Measurements from ENCODE around the gene DNAJB6. TPM values are rescaled to one million over a fixed set of nuclear protein-coding genes. Genes with fewer than 3 reads are reported as not detected.

DNAJB6 gene
- total RNA-seq, 1 experiment from 2014 or later, result 82.5 TPM

DNA sequence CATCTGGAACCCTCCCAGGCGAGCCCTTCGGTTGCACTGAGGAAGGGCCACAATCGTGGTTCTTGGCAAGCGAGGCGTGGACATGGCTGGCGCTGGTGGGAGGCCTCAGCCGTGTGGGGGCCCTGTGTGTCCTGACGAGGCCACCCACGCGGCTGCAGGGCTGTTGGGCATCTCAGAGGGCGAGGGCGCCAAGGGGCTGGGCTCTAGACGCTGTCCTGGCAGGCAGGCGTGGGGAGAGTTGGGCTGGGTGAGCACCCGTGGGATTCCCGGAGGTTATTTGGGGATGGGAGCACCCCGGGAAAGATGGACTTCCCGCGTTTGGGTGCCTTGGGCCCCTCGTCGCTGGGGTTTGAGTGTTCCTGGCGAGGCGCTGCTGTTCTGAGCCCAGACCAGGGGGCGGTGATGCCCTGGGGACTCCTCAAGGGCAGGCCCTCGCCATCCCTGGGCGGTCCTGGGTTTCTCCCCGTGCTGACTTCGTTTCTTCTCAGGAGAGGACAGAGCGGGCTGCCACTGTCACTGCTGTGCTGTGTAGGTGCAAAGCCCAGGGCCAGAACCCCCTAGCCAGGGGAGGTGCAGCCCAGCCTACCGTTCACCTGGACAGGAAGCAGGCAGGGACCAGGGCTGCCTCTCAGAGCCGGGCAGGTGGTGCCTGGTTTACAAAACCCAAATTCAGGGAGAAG, 87.2 kb downstream of the DNAJB6 start:
- H3K27ac ChIP-seq (ENCODE audit: low read depth, low read length), result no peak overlapping the region
- no TSS peak for BruUV-seq (replicated peaks)
- H4K20me1 ChIP-seq (ENCODE audit: insufficient read depth), result no peaks in the 10 kb centered on the region
- H3K79me2 ChIP-seq (ENCODE audit: insufficient read depth, low read length), result no peaks in the 10 kb centered on the region
- no peaks in the 10 kb centered on the region for H3K4me1 ChIP-seq (ENCODE audit: control insufficient read depth in 1 of 2, insufficient read depth in 2 of 2, low read length in 2 of 2)
- intact Hi-C loops (cut with micrococcal nuclease), result no loop called here
- POLR2A ChIA-PET, result no interaction called here
- H3K9ac ChIP-seq (ENCODE audit: low read length), result no peak overlapping the region
- H3K9me3 ChIP-seq (ENCODE audit: control insufficient read depth in 1 of 2, insufficient read depth in 1 of 2, low read depth in 1 of 2, low read length in 2 of 2), result no peaks in the 10 kb centered on the region
- no peaks in the 10 kb centered on the region for H3K27me3 ChIP-seq (ENCODE audit: insufficient read depth, low read length)
- ATAC-seq, result no peak
- H3K4me3 ChIP-seq (replicated peaks in 1 of 2; ENCODE audit: low read depth in 1 of 2, low read length in 2 of 2), result no peak overlapping the region
- no peak overlapping the region for H2AFZ ChIP-seq (ENCODE audit: low read depth, low read length, poor library complexity, severe bottlenecking)
- no peaks in the 10 kb centered on the region for H3K36me3 ChIP-seq (ENCODE audit: control insufficient read depth in 1 of 2, insufficient read depth in 2 of 2, low read length in 2 of 2)
- no peaks in the 10 kb centered on the region for H3K9me2 ChIP-seq (ENCODE audit: insufficient read depth)
- H3K4me2 ChIP-seq (ENCODE audit: low read length), result no peak overlapping the region
- no peak for TF ChIP-seq JUND (IDR thresholded peaks at IDR 0.05)
- CTCF ChIA-PET, result no interaction called here
- no peak for DNase-seq (ENCODE audit: low read depth, low spot score)
- RAD21 ChIA-PET (ENCODE audit: low non-redundant PET in 1 of 2, low total read pairs in 2 of 2, uncharacterized antibody in 2 of 2, unreplicated experiment in 2 of 2), result no interaction called here

DNA sequence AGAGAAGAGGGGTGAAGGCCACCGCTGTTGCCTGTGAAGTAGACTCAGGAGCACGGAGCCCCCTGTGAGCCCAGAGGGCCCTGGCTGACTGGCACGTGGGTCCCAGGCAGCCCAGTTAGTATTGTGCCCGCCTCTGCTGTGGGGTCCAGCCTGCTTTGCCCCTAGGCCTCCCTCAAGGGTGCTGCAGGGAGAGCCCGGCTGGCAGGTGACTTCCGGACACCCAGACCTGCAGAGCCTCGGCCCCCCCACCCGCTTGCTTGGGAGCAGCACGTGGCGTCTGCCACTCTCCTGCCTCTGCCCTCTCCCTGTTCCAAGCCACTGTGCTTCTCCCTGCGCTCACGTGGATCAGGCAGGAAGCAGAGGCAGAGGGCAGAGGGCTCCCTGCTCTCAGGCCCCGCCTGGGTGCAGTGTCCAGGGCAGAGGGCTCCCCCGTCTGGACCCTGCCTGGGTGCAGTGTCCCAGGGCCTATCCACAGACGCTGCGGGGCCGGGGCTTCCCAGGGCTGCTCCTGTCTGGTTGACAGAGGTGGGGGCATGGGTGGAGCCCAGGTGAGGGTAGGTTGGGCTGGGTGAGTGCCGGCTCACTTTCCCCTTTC, 88.4 kb downstream of the DNAJB6 start:
- no peaks in the 10 kb centered on the region for H3K9me2 ChIP-seq (ENCODE audit: insufficient read depth)
- no peaks in the 10 kb centered on the region for H3K9me3 ChIP-seq (ENCODE audit: control insufficient read depth in 1 of 2, insufficient read depth in 1 of 2, low read depth in 1 of 2, low read length in 2 of 2)
- no peaks in the 10 kb centered on the region for H3K4me1 ChIP-seq (ENCODE audit: control insufficient read depth in 1 of 2, insufficient read depth in 2 of 2, low read length in 2 of 2)
- no peak for DNase-seq (ENCODE audit: low read depth, low spot score)
- no peak overlapping the region for H3K27ac ChIP-seq (ENCODE audit: low read depth, low read length)
- ChIA-PET RAD21 (ENCODE audit: low non-redundant PET in 1 of 2, low total read pairs in 2 of 2, uncharacterized antibody in 2 of 2, unreplicated experiment in 2 of 2) (no interaction called here), CTCF (no interaction called here), POLR2A (no interaction called here)
- no peaks in the 10 kb centered on the region for H3K36me3 ChIP-seq (ENCODE audit: control insufficient read depth in 1 of 2, insufficient read depth in 2 of 2, low read length in 2 of 2)
- no peak overlapping the region for H3K4me3 ChIP-seq (replicated peaks in 1 of 2; ENCODE audit: low read depth in 1 of 2, low read length in 2 of 2)
- intact Hi-C loops (cut with micrococcal nuclease), result no loop called here
- H3K9ac ChIP-seq (ENCODE audit: low read length), result no peak overlapping the region
- no peaks in the 10 kb centered on the region for H3K27me3 ChIP-seq (ENCODE audit: insufficient read depth, low read length)
- no TSS peak for BruUV-seq (replicated peaks)
- H3K79me2 ChIP-seq (ENCODE audit: insufficient read depth, low read length), result no peaks in the 10 kb centered on the region
- H3K4me2 ChIP-seq (ENCODE audit: low read length), result no peak overlapping the region
- 0 out of 2 replicates have a peak, but pooled peaks have one; percentile 28 for ATAC-seq
- H4K20me1 ChIP-seq (ENCODE audit: insufficient read depth), result no peaks in the 10 kb centered on the region
- H2AFZ ChIP-seq (ENCODE audit: low read depth, low read length, poor library complexity, severe bottlenecking), result no peak overlapping the region
- TF ChIP-seq EZH2phosphoT487 (IDR thresholded peaks at IDR 0.05; ENCODE audit: borderline replicate concordance) (no peak), SRF (IDR thresholded peaks at IDR 0.05; ENCODE audit: low read depth) (no peak)
- TF ChIP-seq, protein P1, sequence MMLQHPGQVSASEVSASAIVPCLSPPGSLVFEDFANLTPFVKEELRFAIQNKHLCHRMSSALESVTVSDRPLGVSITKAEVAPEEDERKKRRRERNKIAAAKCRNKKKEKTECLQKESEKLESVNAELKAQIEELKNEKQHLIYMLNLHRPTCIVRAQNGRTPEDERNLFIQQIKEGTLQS (IDR thresholded peaks at IDR 0.05), result no peak
